HG03575 (cell line): Measurements from ENCODE around the gene KCNJ15.

ENCODE experiments used
- ATAC-seq: cut with Tn5 transposase; IDR thresholded peaks from one replicate; pipeline ENCODE4 v1.9.1; 2021; ENCODE audit not compliant: unreplicated experiment, insufficient number of reproducible peaks, low FRiP score; ENCODE audit errors: extremely low read depth

The KCNJ15 gene

DNA sequence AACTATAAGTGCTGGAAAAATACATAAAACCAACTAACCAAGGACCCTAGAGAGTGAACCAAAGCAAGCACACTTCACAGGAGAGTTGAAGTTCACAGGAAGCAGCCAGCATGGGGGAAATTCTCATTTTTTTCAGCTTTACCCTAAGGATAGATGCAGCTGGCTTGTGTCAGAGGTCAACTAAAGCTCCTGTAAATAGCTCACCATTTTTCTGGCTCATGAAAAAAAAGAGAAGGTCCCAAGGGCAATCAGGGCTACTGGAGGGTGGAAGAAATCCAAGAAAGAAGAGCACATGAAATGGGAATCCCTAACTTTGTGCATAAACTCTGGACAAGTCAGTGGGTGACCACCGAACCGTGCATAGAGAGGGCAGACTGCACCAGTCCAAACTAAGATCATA, 58.3 kb downstream of the KCNJ15 start:
- no peak for ATAC-seq

DNA sequence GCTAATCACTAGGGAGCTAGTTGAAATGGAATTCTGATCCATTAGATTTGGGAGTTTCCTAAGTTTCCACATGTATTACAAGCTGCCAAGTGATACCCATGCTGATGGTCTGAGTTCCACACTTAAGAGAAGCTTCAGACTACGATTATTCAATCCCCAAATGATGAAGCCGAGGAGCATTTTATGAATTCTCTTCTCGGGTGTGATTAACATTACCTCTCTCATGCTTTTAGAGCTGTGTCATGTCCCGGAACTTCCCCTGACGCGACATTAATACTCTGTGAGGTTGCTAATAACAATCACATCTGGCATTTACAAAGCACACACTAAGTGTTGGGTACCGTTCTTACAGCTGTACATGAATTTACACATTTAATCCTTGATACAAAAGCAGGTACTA, 63.0 kb downstream of the KCNJ15 start:
- no peak for ATAC-seq

- no peak for ATAC-seq
Measured at GRCh38 chr21:38321568-38321967, 64.8 kb downstream of the KCNJ15 start.

DNA sequence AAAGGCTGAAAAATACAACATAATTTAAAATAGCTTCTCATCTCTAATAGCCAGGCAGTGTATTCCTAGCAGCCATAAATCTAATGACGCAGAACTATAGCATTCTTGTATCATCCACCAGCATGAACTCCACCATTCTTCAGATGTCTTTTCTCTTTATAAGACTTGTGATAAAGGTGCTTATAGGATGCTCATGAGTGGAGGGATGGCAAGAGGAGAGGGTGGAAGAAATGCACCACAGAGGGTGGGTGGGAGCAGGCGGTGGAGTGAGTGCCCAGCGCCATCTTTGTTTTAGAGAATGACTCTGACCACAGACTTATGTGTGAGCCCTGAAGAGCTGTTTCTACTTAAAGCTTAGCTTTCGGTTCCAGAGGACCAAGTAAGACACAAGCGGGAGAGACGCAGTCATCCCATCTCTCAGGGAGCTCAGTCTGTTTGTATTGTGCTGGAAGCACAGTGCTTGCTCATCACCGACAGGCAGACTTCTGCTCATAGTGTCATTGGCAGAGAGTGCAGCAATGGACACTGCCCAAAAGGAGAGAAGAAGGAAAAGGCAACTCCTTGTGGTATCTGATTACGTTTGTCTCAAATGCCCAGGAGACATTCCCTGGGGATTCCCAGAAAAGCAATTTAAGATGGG, 65.6 kb downstream of the KCNJ15 start:
- ATAC-seq: no peak

- no peak for ATAC-seq
Measured at GRCh38 chr21:38323721-38324531, 67.1 kb downstream of the KCNJ15 start.

- no peak for ATAC-seq
Measured at GRCh38 chr21:38325216-38325615, 68.4 kb downstream of the KCNJ15 start.

DNA sequence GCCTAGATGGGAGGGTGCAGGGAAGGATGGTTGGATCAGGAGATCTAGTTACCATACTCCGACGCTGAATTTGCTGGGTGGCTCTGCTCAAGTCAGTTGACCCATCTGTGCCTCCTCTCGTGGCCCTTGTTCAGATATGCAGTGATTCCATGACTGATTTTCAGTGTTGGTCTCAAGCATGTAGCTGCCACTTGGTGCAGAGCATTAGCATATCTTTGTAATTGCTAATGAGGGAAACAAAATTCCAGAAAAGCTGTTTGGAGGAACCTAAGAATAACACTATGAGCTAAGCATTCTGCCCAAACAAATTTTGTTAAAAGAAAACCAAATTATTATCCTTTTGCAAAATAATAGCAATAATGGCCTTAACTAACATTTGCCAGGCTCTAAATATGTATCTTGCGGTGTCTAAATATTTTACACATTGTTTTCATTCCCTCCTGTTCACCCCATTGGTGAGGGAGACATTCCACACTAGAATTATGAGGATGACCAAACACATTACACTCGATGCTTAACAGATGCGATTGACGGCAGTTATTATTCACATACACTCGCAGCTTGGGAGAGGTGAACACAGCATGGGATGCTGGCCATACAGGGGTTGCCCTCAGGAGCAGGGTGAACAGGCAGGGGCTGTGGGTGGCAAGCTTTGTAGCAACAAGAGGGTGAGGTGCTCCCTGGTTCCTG, 69.1 kb downstream of the KCNJ15 start:
- ATAC-seq: no peak

GRCh38 chr21:38326429-38326828, 69.6 kb downstream of the KCNJ15 start:
- ATAC-seq: no peak

DNA sequence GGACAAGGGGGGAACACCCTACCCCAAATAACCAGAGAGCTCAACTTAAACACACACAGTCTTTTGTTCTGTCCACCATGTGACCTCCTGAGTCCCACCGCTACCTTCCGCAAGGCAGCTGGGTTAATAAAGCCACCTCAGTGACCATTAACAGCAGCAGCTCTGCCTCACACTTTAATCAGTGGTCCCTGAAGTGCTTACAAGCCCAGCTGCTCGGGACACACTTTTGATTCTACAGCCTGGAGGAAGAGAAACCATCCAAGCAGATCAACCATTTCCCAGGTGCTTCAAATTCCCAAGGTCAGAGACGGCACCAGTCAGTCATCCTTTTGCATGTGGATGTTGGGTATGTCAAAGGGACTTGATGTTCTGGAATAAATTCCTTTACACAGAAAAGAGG, 70.1 kb downstream of the KCNJ15 start:
- no peak for ATAC-seq

- no peak for ATAC-seq
Measured at GRCh38 chr21:38327984-38328383, 71.2 kb downstream of the KCNJ15 start.

DNA sequence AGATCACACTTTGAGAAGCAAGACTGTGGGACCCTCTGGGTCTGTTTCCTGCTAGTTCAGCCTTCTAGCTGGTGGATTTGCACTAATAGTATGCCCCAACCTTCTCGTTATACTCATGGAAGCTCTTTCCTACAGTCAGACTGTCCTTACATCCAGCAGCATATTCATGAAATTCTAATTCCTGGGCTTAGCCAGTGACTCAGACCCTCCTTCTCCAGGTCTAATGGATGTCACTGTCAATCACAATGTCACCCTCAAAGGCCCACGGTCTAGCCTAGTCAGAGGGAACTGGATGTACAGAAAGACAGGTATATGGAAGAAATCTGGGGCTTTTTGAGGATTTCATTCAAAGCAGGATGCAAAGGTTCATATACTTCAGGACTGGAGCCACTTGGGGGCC, 72.4 kb downstream of the KCNJ15 start:
- no peak for ATAC-seq

- ATAC-seq: no peak
Measured at GRCh38 chr21:38330666-38331065, 73.9 kb downstream of the KCNJ15 start.

DNA sequence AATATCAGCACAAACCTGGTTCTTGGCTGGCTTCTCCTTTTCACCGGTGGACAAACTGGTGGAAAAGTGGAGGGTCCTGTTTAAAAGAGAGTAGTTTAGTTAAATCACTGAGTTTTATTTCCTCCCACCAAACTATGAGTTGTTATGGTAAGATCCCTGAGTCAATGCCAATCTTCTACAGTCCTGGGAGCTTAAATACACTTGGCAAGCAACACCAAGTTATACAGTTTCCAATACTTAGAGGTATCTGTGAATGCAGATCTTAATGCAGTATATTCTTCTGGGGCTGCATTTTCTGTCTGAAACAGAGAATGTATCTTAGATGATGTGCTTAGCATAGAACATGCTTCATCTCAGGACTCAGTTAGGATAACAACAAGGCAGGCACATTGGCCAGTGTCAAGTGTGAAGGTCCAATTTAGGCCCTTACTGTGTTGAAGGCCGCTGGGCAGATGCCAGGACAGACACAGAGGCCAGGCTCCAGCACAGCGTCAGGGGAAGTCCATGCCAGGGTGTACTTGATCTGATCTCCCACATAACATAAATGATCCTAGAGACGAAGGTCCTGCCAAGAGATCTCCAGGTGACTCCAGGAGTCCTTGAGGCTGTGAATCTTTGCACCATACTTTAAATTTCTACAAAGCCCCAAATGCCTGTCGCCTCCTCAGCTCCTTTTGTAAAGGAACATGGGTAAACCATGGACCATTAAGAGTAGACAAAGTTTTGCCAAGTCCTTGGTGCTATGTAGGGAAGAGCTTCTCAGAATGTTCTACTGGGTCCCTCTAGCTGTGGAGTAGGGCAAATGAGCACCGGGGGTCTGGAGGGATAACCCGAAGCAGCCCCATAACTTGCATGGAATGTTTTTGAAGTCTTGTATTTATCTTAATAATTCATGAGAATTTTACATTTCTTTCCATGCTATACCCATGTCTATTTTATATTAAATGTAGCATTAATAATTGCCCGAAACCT, 76.8 kb downstream of the KCNJ15 start:
- ATAC-seq: no peak

- ATAC-seq: no peak
Measured at GRCh38 chr21:38334866-38335265, 78.1 kb downstream of the KCNJ15 start.

DNA sequence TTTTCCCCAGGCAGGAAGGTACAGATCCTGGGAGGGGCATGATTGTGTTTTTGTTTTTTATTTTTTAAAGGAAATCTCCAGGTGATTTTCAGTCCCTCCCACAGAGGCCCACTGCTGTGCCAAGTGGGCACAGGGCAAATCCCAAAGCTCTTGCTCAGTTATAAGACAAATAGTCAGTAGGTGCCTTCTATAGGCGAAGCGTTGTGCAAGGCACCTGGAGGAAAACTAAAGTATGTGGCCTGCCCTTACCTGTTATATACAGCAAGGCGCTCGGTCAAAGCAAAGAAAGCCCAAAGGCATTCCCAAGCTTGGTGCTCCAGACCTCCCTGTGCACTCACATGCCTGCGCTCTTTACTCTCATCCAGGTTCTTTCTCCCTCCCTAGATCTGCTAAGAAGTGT, 81.0 kb downstream of the KCNJ15 start:
- ATAC-seq: no peak

GRCh38 chr21:38340131-38340530, 83.3 kb downstream of the KCNJ15 start:
- ATAC-seq: no peak

GRCh38 chr21:38341546-38342012, 84.8 kb downstream of the KCNJ15 start:
- no peak for ATAC-seq

DNA sequence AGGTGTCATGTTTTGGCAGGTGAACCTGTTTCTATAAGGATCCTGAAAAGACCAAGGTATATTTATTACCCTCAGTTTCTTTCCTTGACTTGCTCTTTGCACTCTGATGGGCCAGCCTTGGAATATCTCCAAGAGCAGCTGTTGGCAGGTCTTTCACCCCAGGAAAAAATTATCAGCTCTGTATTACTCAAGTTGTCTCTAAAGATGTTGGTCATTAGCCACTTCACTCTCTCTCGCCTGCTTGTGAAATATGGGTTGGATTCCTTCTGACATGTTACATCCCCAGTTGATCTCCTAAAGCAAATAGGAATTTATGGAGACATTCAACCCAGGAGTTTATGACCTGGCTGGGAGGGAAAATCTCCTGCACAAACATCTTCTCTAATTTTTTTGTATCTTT, 85.9 kb downstream of the KCNJ15 start:
- no peak for ATAC-seq

- ATAC-seq: no peak
Measured at GRCh38 chr21:38343691-38344090, 86.9 kb downstream of the KCNJ15 start.
